GM12891 (cell line): ENCODE measurements around the gene EVA1A.

Source experiments
- POLR2AphosphoS5 ChIP-seq: IDR thresholded peaks from 2 replicates; pipeline ENCODE4 v1.6.1; 2011; ENCODE audit warnings: low read depth, low read length, control low read depth
- TAF1 ChIP-seq: IDR thresholded peaks from 2 replicates; pipeline ENCODE4 v1.6.1; 2011; ENCODE audit warnings: low read depth, low read length, control low read depth

- no peak for TF ChIP-seq POLR2AphosphoS5
- no peak for TF ChIP-seq TAF1
These were observed 31.3 kb upstream of the EVA1A start for GRCh38 chr2:75592030-75592429.
